ENCODE data around the gene MACROD2. TPM values are rescaled to one million over a fixed set of nuclear protein-coding genes. Genes with fewer than 3 reads are reported as not detected.

The MACROD2 gene
- total and polyA plus RNA-seq, 2 donors (not counting 1 experiment from before 2014, with no cell fraction given), result 5.3 to 6.7 TPM

- Histone ChIP-seq H3K79me2 (ENCODE audit: control insufficient read depth, insufficient read depth, low read length) (no peaks in the 10 kb centered on the region), H3K36me3 (replicated peaks in 1 of 2; ENCODE audit: control extremely low read depth in 1 of 2, control insufficient read depth in 1 of 2, extremely low read depth in 1 of 2, insufficient read depth in 2 of 2, low read length in 1 of 2) (peaks cover 0 to under 1% of the 10 kb centered on the region in 2 experiments), H3K9ac (ENCODE audit: low read length) (no peak overlapping the region), H3K4me1 (ENCODE audit: control insufficient read depth in 2 of 2, insufficient read depth in 2 of 2, low read length in 2 of 2) (peaks cover 62 to 66% of the 10 kb centered on the region in 2 donors), H2AFZ (ENCODE audit: insufficient read depth, low read depth, low read length, poor library complexity, severe bottlenecking) (no peak overlapping the region), H3K4me3 (ENCODE audit: control extremely low read depth in 1 of 5, extremely low read depth in 1 of 5, insufficient read depth in 1 of 5, low read depth in 2 of 5, low read length in 4 of 5) (no peak overlapping the region), H3K27ac (ENCODE audit: low read length in 2 of 2) (peak overlapping the region in 1 of 2 donors; percentile 48), H3K4me2 (replicated peaks; ENCODE audit: low read depth, low read length, poor library complexity, severe bottlenecking) (peak overlapping the region; percentile 21), H3K9me3 (ENCODE audit: control extremely low read depth in 1 of 3, control insufficient read depth in 2 of 3, insufficient read depth in 1 of 3, low read length in 2 of 3) (peaks cover 5 to 23% (median 22%) of the 10 kb centered on the region in 3 donors), H4K20me1 (ENCODE audit: control insufficient read depth, insufficient read depth, low read length, poor library complexity, severe bottlenecking) (no peaks in the 10 kb centered on the region), H3K27me3 (replicated peaks in 1 of 4; ENCODE audit: control extremely low read depth in 1 of 4, control insufficient read depth in 3 of 4, insufficient read depth in 4 of 4, low read length in 3 of 4) (no peaks in the 10 kb centered on the region)
- DNase-seq, result no peak
- no peak overlapping the region for H3K4me3 Mint-ChIP-seq
- H3K4me1 Mint-ChIP-seq, result peaks cover 69% of the 10 kb centered on the region
- ATAC-seq (ENCODE audit: low read depth), result no peak
- ChIA-PET CTCF (interaction anchor here (0.7 to 1.3 kb wide), 2 partner anchors 131 to 141 kb away, joined by 3 read pairs; no protein-coding TSS in a partner anchor), POLR2A (no interaction called here)
- TF ChIP-seq, protein P1, sequence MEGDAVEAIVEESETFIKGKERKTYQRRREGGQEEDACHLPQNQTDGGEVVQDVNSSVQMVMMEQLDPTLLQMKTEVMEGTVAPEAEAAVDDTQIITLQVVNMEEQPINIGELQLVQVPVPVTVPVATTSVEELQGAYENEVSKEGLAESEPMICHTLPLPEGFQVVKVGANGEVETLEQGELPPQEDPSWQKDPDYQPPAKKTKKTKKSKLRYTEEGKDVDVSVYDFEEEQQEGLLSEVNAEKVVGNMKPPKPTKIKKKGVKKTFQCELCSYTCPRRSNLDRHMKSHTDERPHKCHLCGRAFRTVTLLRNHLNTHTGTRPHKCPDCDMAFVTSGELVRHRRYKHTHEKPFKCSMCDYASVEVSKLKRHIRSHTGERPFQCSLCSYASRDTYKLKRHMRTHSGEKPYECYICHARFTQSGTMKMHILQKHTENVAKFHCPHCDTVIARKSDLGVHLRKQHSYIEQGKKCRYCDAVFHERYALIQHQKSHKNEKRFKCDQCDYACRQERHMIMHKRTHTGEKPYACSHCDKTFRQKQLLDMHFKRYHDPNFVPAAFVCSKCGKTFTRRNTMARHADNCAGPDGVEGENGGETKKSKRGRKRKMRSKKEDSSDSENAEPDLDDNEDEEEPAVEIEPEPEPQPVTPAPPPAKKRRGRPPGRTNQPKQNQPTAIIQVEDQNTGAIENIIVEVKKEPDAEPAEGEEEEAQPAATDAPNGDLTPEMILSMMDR (IDR thresholded peaks at IDR 0.05), result no peak
- TF ChIP-seq EZH2 (IDR thresholded peaks at IDR 0.05; ENCODE audit: borderline replicate concordance, insufficient read depth, low read depth, low read length, poor library complexity, severe bottlenecking), result no peak
- no peaks in the 10 kb centered on the region for H3K27me3 Mint-ChIP-seq
- intact Hi-C loops (cut with micrococcal nuclease), result no loop called here
- peak overlapping the region; percentile 53 for H3K27ac Mint-ChIP-seq
- peaks cover 10% of the 10 kb centered on the region for H3K9me3 Mint-ChIP-seq (ENCODE audit: insufficient read depth)
These were observed 2032.4 kb downstream of the MACROD2 start for GRCh38 chr20:16027686-16028085.

GRCh38 chr20:16028923-16029322, 2033.6 kb downstream of the MACROD2 start:
- ATAC-seq (ENCODE audit: low read depth) (peak; percentile 82), DNase-seq (peak; percentile 51)
- H3K27me3 Mint-ChIP-seq, result no peaks in the 10 kb centered on the region
- peak overlapping the region; percentile 28 for H3K27ac Mint-ChIP-seq
- peaks cover 5 to 23% (median 22%) of the 10 kb centered on the region in 3 donors for H3K9me3 ChIP-seq (ENCODE audit: control extremely low read depth in 1 of 3, control insufficient read depth in 2 of 3, insufficient read depth in 1 of 3, low read length in 2 of 3)
- ChIA-PET CTCF (no interaction called here), POLR2A (interaction anchor here (0.7 kb wide), 1 partner anchor 72 kb away, joined by 4 read pairs; no protein-coding TSS in a partner anchor)
- H3K9me3 Mint-ChIP-seq (ENCODE audit: insufficient read depth), result peaks cover 10% of the 10 kb centered on the region
- WGBS (ENCODE audit: insufficient coverage), result no CpG with 5 or more reads among the region's 6 CpGs
- peak overlapping the region; percentile 38 for H3K4me2 ChIP-seq (replicated peaks; ENCODE audit: low read depth, low read length, poor library complexity, severe bottlenecking)
- H3K4me1 Mint-ChIP-seq, result peaks cover 68% of the 10 kb centered on the region
- H3K27ac ChIP-seq (ENCODE audit: low read length in 2 of 2), result peak overlapping the region; percentile 59 to 65
- TF ChIP-seq EZH2 (IDR thresholded peaks at IDR 0.05; ENCODE audit: borderline replicate concordance, insufficient read depth, low read depth, low read length, poor library complexity, severe bottlenecking), result no peak
- TF ChIP-seq, protein P1 (IDR thresholded peaks at IDR 0.05), result no peak
- H4K20me1 ChIP-seq (ENCODE audit: control insufficient read depth, insufficient read depth, low read length, poor library complexity, severe bottlenecking), result no peaks in the 10 kb centered on the region
- H3K4me3 Mint-ChIP-seq, result peak overlapping the region; percentile 48
- intact Hi-C loops (cut with micrococcal nuclease), result no loop called here
- peak overlapping the region; percentile 11 for H3K9ac ChIP-seq (ENCODE audit: low read length)
- no peaks in the 10 kb centered on the region for H3K79me2 ChIP-seq (ENCODE audit: control insufficient read depth, insufficient read depth, low read length)
- no peaks in the 10 kb centered on the region for H3K27me3 ChIP-seq (replicated peaks in 1 of 4; ENCODE audit: control extremely low read depth in 1 of 4, control insufficient read depth in 3 of 4, insufficient read depth in 4 of 4, low read length in 3 of 4)
- H2AFZ ChIP-seq (ENCODE audit: insufficient read depth, low read depth, low read length, poor library complexity, severe bottlenecking), result no peak overlapping the region
- H3K4me1 ChIP-seq (ENCODE audit: control insufficient read depth in 2 of 2, insufficient read depth in 2 of 2, low read length in 2 of 2), result peaks cover 57 to 60% of the 10 kb centered on the region in 2 donors
- peak overlapping the region in 1 of 5 experiments; percentile 14 for H3K4me3 ChIP-seq (ENCODE audit: control extremely low read depth in 1 of 5, extremely low read depth in 1 of 5, insufficient read depth in 1 of 5, low read depth in 2 of 5, low read length in 4 of 5)
- H3K36me3 ChIP-seq (replicated peaks in 1 of 2; ENCODE audit: control extremely low read depth in 1 of 2, control insufficient read depth in 1 of 2, extremely low read depth in 1 of 2, insufficient read depth in 2 of 2, low read length in 1 of 2), result no peaks in the 10 kb centered on the region
